Type B pancreatic cell (in vitro differentiated cells): ENCODE results near the gene SLC25A20. TPM values are rescaled to one million over a fixed set of nuclear protein-coding genes. Genes with fewer than 3 reads are reported as not detected.

Source experiments
- DNase-seq: peaks from one replicate; pipeline ENCODE4 v3.0.0; 2021; ENCODE audit warnings: mixed read lengths; ENCODE audit not compliant: unreplicated experiment; ENCODE audit errors: extremely low spot score
- H3K27ac Mint-ChIP-seq: 2 replicates; pipeline ENCODE4 v1.8.0; 2021; ENCODE audit warnings: mild to moderate bottlenecking, mixed read lengths
- H3K27me3 Mint-ChIP-seq: 2 replicates; pipeline ENCODE4 v1.8.0; 2021; ENCODE audit warnings: mixed read lengths
- H3K36me3 Mint-ChIP-seq: 2 replicates; pipeline ENCODE4 v1.8.0; 2021; ENCODE audit warnings: mixed read lengths
- H3K4me1 Mint-ChIP-seq: one replicate; pipeline ENCODE4 v1.8.0; 2021; ENCODE audit warnings: mixed read lengths; ENCODE audit not compliant: unreplicated experiment
- H3K4me3 Mint-ChIP-seq: 2 replicates; pipeline ENCODE4 v1.8.0; 2021; ENCODE audit warnings: mild to moderate bottlenecking, mixed read lengths
- H3K9me3 Mint-ChIP-seq: 2 replicates; pipeline ENCODE4 v1.8.0; 2021; ENCODE audit warnings: mixed read lengths
- total RNA-seq: library from RNA; stranded (reverse); gene quantifications from 2 replicates; pipeline ENCODE4 v1.2.1, GENCODE V29; 2021; ENCODE audit warnings: low replicate concordance
- TF ChIP-seq, protein P1 (sequence below): fragments of 200-600 bp; sonication (generic); conservative IDR thresholded peaks from 2 replicates; pipeline ENCODE4 v1.5.0; 2021; ENCODE audit warnings: antibody characterized with exemption, mild to moderate bottlenecking

Gene SLC25A20
- total RNA-seq, 1 donor from 2014 or later = 15.2 TPM

DNA sequence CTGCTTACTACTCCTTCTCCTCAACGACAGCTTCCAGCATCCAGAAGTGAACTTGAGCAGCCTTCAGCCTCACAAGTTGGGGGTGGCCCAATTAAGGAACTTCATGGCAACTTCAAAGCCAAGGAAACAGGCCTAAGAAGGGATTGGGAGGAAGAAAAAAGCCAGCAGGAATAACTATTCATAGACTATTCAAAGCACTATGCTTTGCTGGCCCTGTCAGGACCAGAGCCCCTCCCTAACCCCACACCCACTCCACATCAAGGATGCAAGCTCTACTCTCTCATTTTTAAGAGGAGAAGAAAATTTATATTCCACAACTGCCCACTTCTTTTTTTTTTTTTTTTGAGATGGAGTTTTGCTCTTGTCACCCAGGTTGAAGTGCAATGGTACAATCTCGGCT, 41.0 kb downstream of the SLC25A20 start:
- no peaks in the 10 kb centered on the region for H3K27me3 Mint-ChIP-seq
- H3K9me3 Mint-ChIP-seq = no peaks in the 10 kb centered on the region
- TF ChIP-seq, protein P1, sequence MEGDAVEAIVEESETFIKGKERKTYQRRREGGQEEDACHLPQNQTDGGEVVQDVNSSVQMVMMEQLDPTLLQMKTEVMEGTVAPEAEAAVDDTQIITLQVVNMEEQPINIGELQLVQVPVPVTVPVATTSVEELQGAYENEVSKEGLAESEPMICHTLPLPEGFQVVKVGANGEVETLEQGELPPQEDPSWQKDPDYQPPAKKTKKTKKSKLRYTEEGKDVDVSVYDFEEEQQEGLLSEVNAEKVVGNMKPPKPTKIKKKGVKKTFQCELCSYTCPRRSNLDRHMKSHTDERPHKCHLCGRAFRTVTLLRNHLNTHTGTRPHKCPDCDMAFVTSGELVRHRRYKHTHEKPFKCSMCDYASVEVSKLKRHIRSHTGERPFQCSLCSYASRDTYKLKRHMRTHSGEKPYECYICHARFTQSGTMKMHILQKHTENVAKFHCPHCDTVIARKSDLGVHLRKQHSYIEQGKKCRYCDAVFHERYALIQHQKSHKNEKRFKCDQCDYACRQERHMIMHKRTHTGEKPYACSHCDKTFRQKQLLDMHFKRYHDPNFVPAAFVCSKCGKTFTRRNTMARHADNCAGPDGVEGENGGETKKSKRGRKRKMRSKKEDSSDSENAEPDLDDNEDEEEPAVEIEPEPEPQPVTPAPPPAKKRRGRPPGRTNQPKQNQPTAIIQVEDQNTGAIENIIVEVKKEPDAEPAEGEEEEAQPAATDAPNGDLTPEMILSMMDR = no peak
- no peaks in the 10 kb centered on the region for H3K4me1 Mint-ChIP-seq
- no peak overlapping the region for H3K4me3 Mint-ChIP-seq
- no peak for DNase-seq
- H3K27ac Mint-ChIP-seq = no peak overlapping the region
- H3K36me3 Mint-ChIP-seq = peaks cover 5% of the 10 kb centered on the region

DNA sequence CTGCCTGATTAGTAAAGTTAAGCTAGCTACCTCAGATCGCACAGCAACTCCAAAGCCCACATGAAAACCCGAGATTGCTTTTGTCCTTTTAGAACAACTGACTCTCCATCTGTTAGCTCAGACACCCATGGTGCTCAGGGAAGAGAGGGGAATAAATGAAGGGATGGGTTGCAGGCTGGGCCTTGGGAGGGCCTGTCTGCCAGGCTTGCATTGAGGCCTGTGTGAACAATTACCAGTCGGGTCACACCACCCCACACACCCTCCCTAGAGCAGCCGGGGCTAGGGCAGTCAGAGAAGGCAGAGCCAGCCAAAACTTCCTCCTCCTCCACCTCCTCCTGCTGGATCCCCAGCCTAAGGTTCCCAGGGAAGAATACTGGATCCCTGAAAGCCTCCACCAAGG, 42.2 kb downstream of the SLC25A20 start:
- Mint-ChIP-seq H3K27ac (no peak overlapping the region), H3K4me1 (no peaks in the 10 kb centered on the region), H3K27me3 (no peaks in the 10 kb centered on the region)

GRCh38 chr3:48855681-48856447, 42.8 kb downstream of the SLC25A20 start:
- Mint-ChIP-seq H3K27ac (no peak overlapping the region), H3K9me3 (no peaks in the 10 kb centered on the region), H3K36me3 (peaks cover 5% of the 10 kb centered on the region), H3K27me3 (no peaks in the 10 kb centered on the region), H3K4me3 (no peak overlapping the region), H3K4me1 (no peaks in the 10 kb centered on the region)
- TF ChIP-seq, protein P1 = no peak
- DNase-seq = no peak

More for the DNA sequence above, 42.2 kb downstream of the SLC25A20 start:
- DNase-seq = no peak
- TF ChIP-seq, protein P1 = no peak
- no peak overlapping the region for H3K4me3 Mint-ChIP-seq
- H3K36me3 Mint-ChIP-seq = peaks cover 5% of the 10 kb centered on the region
- no peaks in the 10 kb centered on the region for H3K9me3 Mint-ChIP-seq

GRCh38 chr3:48852151-48852550, 46.5 kb downstream of the SLC25A20 start:
- Mint-ChIP-seq H3K9me3 (no peaks in the 10 kb centered on the region), H3K27me3 (no peaks in the 10 kb centered on the region), H3K36me3 (no peaks in the 10 kb centered on the region), H3K4me3 (no peak overlapping the region), H3K27ac (no peak overlapping the region), H3K4me1 (peaks cover 5% of the 10 kb centered on the region)
- no peak for DNase-seq
- TF ChIP-seq, protein P1 = no peak

GRCh38 chr3:48851407-48851806, 47.3 kb downstream of the SLC25A20 start:
- no peaks in the 10 kb centered on the region for H3K27me3 Mint-ChIP-seq
- no peak for DNase-seq
- no peaks in the 10 kb centered on the region for H3K9me3 Mint-ChIP-seq
- no peak overlapping the region for H3K4me3 Mint-ChIP-seq
- TF ChIP-seq, protein P1 = no peak
- H3K36me3 Mint-ChIP-seq = no peaks in the 10 kb centered on the region
- H3K27ac Mint-ChIP-seq = no peak overlapping the region
- peaks cover 5% of the 10 kb centered on the region for H3K4me1 Mint-ChIP-seq
